Gastroesophageal sphincter (tissue), 3 donors: Measurements from ENCODE around the gene NAPEPLD.
"Not testable (repeated sequence)": the region's sequence is repeated elsewhere in the genome, so short reads cannot be mapped to it uniquely, and the experiment has no call there.

ENCODE experiments used
- CTCF ChIP-seq, 4 experiments: fragments of 200-600 bp in 2 of 4; fragments of 450-650 bp in 2 of 4; sonication (generic) in 1 of 4; IDR thresholded peaks; one replicate each; pipeline ENCODE4 v1.5.1; 2017 to 2019; ENCODE audit warnings: antibody characterized with exemption in 4 of 4, mild to moderate bottlenecking in 2 of 4, moderate library complexity in 2 of 4
- EP300 ChIP-seq: sonication (generic); formaldehyde crosslinking; IDR thresholded peaks from one replicate; pipeline ENCODE4 v1.6.1; 2017; ENCODE audit warnings: antibody characterized with exemption, mild to moderate bottlenecking
- POLR2A ChIP-seq, 2 donors: fragments of 450-650 bp; IDR thresholded peaks; one replicate each; pipeline ENCODE4 v1.6.1; 2017; ENCODE audit warnings: antibody characterized with exemption in 2 of 2, mild to moderate bottlenecking in 2 of 2, moderate library complexity in 1 of 2
- POLR2AphosphoS5 ChIP-seq: sonication (generic); formaldehyde crosslinking; IDR thresholded peaks from one replicate; pipeline ENCODE4 v1.6.1; 2017; ENCODE audit warnings: antibody characterized with exemption

GRCh38 chr7:103106703-103107070 is 42.2 kb downstream of the NAPEPLD start:
- TF ChIP-seq POLR2A (IDR thresholded peaks at IDR 0.05); POLR2AphosphoS5; CTCF (IDR thresholded peaks at IDR 0.05); EP300: not testable (repeated sequence)
